Measurements from ENCODE around the gene PRKAR1B.

Gene PRKAR1B

DNA sequence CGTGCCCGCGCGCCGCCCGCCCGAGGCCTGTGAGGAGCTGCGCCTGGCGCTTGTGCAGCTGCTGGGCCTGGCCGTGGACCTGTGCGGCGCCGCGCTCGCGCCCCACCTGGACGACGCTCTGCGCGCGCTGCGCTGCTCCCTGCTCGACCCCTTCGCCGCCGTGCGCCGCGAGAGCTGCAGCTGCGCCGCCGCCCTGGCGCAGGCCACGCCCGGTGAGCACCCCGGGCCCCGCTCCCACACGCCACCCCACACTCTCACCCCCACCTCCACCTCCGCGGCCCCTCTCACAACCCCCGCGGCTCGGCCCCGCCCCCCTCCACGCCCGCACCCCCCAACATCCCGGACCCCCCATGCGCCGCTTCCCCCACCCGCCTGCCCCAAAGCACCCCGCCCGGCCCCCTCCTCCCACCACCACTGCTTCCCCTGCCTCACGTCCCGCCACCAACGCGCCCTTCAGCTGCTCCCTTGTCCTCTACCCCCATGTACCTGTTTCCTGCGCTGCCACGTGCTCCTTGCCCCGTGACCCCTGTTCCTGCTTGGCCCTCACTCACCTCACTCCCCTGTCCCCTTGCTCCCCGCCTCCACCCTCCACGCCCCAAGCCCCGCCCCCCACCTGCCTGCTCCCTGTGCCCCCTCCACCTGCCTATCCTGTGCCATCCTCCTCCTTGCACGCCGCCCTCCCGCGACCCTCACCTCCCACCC lies at the start of gene PRKAR1B:
TSS of gene PRKAR1B (minus strand) at position 178 of the 702 bp plus-strand sequence. CDS start 15,776 bp downstream, outside the sequence.
- Histone ChIP-seq H3K4me3 (ENCODE audit: low read length) (peak within 1 kb of the TSS; percentile 72), H3K4me1 (ENCODE audit: insufficient read depth, low read length) (peaks cover 13% of the 10 kb centered on the region), H3K36me3 (ENCODE audit: insufficient read depth, low read length) (peaks cover 27% of the 10 kb centered on the region)

DNA sequence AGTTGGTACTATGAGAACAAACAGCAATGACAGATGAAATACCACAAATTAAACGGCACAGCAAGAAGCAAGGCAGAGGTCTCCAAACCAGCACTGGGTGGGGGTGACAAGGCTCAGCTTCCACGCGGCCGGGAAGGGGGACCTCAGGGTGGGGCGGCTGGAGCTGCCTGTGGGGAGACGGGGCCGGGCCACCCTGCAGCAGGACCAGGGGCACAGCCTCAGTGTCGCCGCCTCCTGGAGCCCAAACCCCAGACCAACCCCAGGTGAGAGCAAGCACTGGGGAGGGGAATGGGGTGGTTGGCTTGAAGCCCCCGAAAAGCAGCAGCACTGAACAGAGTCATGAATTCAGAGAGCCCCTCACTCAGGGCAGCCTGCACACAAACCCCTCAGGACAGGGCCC lies 49.3 kb upstream of the PRKAR1B start:
- H2AFZ ChIP-seq (ENCODE audit: low read depth, low read length) = no peak overlapping the region
- H3K9me3 ChIP-seq (ENCODE audit: low read length) = no peaks in the 10 kb centered on the region
- H3K27me3 ChIP-seq (ENCODE audit: insufficient read depth, low read length) = no peaks in the 10 kb centered on the region
- peaks cover 85% of the 10 kb centered on the region for H3K36me3 ChIP-seq (ENCODE audit: insufficient read depth, low read length)
- no peak overlapping the region for H3K4me3 ChIP-seq (ENCODE audit: low read length)
- H3K4me1 ChIP-seq (ENCODE audit: insufficient read depth, low read length) = no peaks in the 10 kb centered on the region

More for the DNA sequence above, at the start of gene PRKAR1B:
- Histone ChIP-seq H3K27me3 (ENCODE audit: insufficient read depth, low read length) (no peaks in the 10 kb centered on the region), H2AFZ (ENCODE audit: low read depth, low read length) (peak within 1 kb of the TSS; percentile 85), H3K9me3 (ENCODE audit: low read length) (peaks cover 6% of the 10 kb centered on the region)

DNA sequence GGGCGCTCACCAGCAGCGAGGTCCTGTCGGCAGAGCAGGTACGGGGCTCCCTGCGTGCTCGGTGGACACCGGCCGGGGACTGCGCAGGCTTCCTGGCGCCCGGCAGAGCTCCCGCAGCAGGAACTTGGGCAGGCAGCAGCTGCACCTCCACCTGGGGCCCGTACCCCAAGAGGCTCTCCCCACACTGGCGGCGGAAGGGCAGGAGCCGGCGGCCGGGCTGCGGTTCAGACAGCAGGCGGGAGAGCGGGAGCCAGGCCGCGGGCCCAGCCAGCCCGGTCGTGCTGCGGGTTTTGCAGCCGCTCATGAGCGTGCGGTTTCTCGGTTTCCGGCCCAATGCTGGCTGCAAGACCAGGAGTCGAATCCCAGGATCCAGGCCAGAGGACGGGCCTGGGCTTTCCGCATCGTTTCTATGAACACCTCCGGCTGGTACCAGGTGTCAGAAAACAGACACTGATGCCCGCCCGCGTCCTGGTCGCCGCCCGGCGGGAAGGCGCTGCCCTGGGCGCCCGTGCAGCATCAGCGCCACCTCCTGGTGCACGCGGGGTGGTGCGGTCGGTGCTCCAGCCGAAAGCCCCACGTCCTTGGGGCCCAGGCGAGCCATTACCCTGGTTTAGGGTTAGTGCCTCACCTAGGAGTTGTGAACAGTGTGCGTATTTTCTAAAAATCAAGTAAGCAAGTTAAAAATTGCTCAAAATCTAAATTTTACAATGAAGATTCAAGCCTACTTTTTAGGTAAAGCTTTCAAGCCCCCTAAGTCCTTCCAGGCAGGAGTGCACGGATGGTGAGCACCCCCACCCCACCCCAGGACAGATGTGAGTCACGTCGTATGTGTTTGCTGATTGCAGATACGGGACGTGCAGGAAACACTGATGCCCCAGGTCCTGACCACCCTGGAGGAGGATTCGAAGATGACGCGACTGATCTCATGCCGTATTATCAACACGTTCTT lies 47.4 kb upstream of the PRKAR1B start:
- H2AFZ ChIP-seq (ENCODE audit: low read depth, low read length) = no peak overlapping the region
- H3K9me3 ChIP-seq (ENCODE audit: low read length) = no peaks in the 10 kb centered on the region
- no peaks in the 10 kb centered on the region for H3K4me1 ChIP-seq (ENCODE audit: insufficient read depth, low read length)
- H3K36me3 ChIP-seq (ENCODE audit: insufficient read depth, low read length) = peaks cover 81% of the 10 kb centered on the region
- H3K4me3 ChIP-seq (ENCODE audit: low read length) = no peak overlapping the region
- H3K27me3 ChIP-seq (ENCODE audit: insufficient read depth, low read length) = no peaks in the 10 kb centered on the region

DNA sequence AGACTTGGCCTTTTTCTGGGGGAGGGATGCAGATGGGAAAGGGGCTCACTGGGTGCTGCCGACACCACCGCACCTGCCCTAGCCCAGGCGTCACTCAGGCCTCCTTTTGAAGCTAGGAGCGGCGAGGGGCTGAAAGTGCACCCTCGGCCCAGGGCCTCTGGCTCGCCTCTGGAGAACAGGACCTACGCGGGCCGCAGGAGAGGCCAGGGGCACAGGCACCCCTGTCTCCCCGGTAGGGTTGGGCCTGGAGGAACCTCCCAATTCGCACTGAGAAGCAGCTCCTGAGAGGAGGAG lies 46.5 kb upstream of the PRKAR1B start:
- Histone ChIP-seq H3K9me3 (ENCODE audit: low read length) (no peaks in the 10 kb centered on the region), H3K4me1 (ENCODE audit: insufficient read depth, low read length) (no peaks in the 10 kb centered on the region), H3K4me3 (ENCODE audit: low read length) (no peak overlapping the region), H3K27me3 (ENCODE audit: insufficient read depth, low read length) (no peaks in the 10 kb centered on the region), H2AFZ (ENCODE audit: low read depth, low read length) (no peak overlapping the region), H3K36me3 (ENCODE audit: insufficient read depth, low read length) (peaks cover 78% of the 10 kb centered on the region)

DNA sequence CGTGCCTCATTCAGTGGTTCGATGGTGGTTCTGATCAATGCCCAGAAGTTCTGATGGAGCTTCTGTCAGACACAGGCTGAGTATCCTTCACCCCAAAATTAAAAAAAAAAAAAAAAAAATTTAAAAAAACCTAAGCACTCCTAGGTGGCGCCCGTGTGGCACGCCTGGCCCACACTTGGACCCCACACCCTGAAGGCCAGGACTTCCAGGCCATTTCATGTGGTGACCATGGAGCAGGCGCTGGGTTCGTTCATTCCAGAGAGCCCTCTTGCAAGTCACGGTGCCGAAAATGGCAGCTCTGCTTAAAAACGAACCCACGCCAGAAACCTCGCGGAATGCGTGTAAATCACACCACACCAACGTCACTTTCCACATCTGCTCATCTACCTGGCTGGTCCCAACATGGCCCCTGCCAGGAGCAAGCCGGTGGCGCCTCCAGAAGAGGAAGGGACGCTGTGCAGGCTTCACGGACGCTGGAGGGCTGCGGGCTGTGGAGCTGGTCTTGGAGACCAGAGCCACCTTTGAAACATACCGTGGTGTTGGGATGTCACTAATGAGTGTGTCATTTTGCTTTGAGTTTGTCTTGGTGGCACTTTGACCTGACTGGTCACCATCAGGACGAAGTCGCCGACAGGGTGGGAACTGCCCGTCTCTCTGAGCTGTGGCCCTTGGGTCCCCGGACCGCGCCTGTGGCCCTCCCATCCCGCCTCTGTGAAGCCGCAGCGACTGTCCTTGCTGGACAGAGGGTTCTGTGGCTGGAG lies 46.0 kb upstream of the PRKAR1B start:
- Histone ChIP-seq H3K4me1 (ENCODE audit: insufficient read depth, low read length) (no peaks in the 10 kb centered on the region), H3K4me3 (ENCODE audit: low read length) (no peak overlapping the region), H3K9me3 (ENCODE audit: low read length) (no peaks in the 10 kb centered on the region), H2AFZ (ENCODE audit: low read depth, low read length) (no peak overlapping the region), H3K27me3 (ENCODE audit: insufficient read depth, low read length) (no peaks in the 10 kb centered on the region), H3K36me3 (ENCODE audit: insufficient read depth, low read length) (peaks cover 73% of the 10 kb centered on the region)

DNA sequence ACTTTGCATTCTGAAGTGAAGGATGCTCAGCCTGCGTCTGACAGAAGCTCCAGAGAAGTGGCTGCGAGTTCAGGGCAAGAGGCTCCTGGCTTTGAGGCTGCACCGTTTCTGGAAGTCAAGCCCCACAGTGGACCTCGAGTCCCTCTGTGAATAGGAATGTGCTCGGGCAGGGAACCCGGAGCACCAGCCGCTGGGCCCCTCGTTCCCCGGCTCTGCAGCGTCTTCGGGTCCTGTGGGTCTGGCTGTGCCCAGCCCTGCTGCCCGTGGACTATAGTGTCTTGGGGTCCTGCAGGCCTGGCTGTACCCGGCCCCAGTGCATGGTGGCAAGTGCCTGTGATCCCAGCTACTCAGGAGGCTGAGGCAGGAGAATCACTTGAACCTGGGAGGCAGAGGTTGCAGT lies 45.3 kb upstream of the PRKAR1B start:
- Histone ChIP-seq H3K4me1 (ENCODE audit: insufficient read depth, low read length) (no peaks in the 10 kb centered on the region), H3K9me3 (ENCODE audit: low read length) (no peaks in the 10 kb centered on the region), H3K4me3 (ENCODE audit: low read length) (no peak overlapping the region), H3K27me3 (ENCODE audit: insufficient read depth, low read length) (no peaks in the 10 kb centered on the region), H3K36me3 (ENCODE audit: insufficient read depth, low read length) (peaks cover 73% of the 10 kb centered on the region), H2AFZ (ENCODE audit: low read depth, low read length) (no peak overlapping the region)

DNA sequence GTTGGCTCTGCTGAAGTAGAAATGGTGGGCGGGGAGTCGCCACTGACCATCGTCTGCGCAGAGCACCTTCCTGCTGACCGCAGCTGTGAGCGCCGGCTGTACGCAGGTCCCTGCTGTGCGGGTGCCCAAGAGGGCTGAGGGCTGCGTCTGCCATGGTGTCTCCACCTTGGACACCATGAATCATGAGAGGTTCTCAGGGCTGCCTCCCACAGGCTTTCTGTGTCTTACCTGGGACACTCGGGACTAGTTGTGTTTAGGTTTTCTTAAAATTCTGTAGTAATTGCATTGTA lies 44.9 kb upstream of the PRKAR1B start:
- H3K4me3 ChIP-seq (ENCODE audit: low read length) = no peak overlapping the region
- H2AFZ ChIP-seq (ENCODE audit: low read depth, low read length) = no peak overlapping the region
- no peaks in the 10 kb centered on the region for H3K9me3 ChIP-seq (ENCODE audit: low read length)
- H3K36me3 ChIP-seq (ENCODE audit: insufficient read depth, low read length) = peaks cover 73% of the 10 kb centered on the region
- H3K4me1 ChIP-seq (ENCODE audit: insufficient read depth, low read length) = no peaks in the 10 kb centered on the region
- H3K27me3 ChIP-seq (ENCODE audit: insufficient read depth, low read length) = no peaks in the 10 kb centered on the region

DNA sequence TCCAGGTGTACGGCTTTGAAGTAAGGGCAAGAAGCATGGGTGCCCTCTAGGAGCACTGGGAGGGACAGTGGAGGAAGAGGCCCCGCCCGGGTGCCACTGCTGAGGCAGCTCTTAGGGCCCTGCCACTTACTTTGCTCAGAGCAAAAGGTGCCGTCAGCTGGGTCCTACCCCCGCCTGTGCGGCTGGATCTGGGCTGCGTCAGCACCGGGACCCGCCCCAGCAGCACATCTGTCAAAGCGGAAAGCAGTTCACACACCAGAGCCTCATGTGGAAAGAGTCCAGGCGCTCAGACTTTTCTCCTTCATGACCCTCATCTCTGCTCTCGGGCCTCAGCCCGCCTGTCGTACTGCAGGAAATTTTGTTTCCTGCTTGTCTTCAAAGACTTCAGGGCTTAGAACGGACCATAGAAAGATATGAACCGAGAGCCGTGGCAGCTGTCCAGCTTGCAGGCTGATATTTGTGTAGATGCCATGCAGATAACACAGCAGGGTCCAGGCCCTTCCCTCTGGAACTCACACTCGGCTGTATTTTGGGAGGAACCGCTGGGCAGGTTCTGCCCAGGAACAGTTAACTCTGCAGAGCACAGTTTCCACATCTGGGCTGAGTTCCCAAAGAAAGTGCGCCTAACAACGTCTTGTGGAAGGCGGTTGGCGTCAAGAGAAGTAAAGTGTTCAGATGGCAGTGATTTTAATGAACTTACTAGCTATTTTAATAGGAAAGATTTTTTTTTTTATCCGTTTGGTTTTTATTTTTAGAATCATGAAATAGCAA lies 44.3 kb upstream of the PRKAR1B start:
- H3K36me3 ChIP-seq (ENCODE audit: insufficient read depth, low read length) = peaks cover 70% of the 10 kb centered on the region
- H3K9me3 ChIP-seq (ENCODE audit: low read length) = no peaks in the 10 kb centered on the region
- no peak overlapping the region for H3K4me3 ChIP-seq (ENCODE audit: low read length)
- no peaks in the 10 kb centered on the region for H3K27me3 ChIP-seq (ENCODE audit: insufficient read depth, low read length)
- no peaks in the 10 kb centered on the region for H3K4me1 ChIP-seq (ENCODE audit: insufficient read depth, low read length)
- no peak overlapping the region for H2AFZ ChIP-seq (ENCODE audit: low read depth, low read length)

DNA sequence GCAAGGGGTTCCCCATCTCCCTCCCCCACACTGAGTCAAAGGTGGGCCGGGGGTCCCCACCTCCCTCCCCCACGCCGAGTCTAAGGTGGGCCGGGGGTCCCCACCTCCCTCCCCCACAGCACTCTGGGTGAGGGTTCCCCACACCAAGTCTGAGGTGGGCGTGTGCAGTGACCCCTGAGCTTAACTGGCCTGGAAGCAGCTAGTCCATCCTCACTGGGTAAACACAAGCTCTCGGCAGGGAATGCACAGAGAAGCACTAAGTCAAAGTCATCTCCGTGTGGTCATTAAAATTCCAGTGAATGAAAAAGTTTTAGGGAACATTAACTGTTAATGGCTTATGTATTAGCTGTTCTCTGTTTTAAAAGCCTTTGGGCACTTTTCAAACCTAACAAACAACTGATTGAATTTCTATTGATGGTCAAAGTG lies 43.7 kb upstream of the PRKAR1B start:
- no peak overlapping the region for H2AFZ ChIP-seq (ENCODE audit: low read depth, low read length)
- peaks cover 70% of the 10 kb centered on the region for H3K36me3 ChIP-seq (ENCODE audit: insufficient read depth, low read length)
- no peak overlapping the region for H3K4me3 ChIP-seq (ENCODE audit: low read length)
- H3K4me1 ChIP-seq (ENCODE audit: insufficient read depth, low read length) = no peaks in the 10 kb centered on the region
- peaks cover 3% of the 10 kb centered on the region for H3K9me3 ChIP-seq (ENCODE audit: low read length)
- no peaks in the 10 kb centered on the region for H3K27me3 ChIP-seq (ENCODE audit: insufficient read depth, low read length)

DNA sequence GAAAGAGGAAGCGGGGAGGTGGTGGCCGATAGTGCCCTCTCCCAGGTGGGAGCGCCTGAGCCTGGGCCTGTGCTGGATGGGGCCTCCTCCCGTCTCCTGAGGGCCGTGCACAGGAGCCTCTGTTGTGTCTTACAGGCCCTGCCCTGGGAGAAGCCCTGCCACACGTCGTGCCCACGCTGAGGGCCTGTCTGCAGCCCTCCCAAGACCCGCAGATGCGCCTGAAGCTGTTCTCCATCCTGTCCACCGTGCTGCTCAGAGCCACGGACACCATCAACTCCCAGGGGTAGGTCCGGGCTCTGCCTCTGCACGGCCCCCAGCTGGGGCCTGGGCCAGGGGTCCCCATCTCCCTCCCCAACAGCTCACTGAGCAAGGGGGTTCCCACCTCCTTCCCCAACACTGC lies 43.3 kb upstream of the PRKAR1B start:
- Histone ChIP-seq H3K9me3 (ENCODE audit: low read length) (peaks cover 7% of the 10 kb centered on the region), H3K4me1 (ENCODE audit: insufficient read depth, low read length) (no peaks in the 10 kb centered on the region), H3K36me3 (ENCODE audit: insufficient read depth, low read length) (peaks cover 70% of the 10 kb centered on the region), H3K4me3 (ENCODE audit: low read length) (no peak overlapping the region), H2AFZ (ENCODE audit: low read depth, low read length) (no peak overlapping the region), H3K27me3 (ENCODE audit: insufficient read depth, low read length) (no peaks in the 10 kb centered on the region)

DNA sequence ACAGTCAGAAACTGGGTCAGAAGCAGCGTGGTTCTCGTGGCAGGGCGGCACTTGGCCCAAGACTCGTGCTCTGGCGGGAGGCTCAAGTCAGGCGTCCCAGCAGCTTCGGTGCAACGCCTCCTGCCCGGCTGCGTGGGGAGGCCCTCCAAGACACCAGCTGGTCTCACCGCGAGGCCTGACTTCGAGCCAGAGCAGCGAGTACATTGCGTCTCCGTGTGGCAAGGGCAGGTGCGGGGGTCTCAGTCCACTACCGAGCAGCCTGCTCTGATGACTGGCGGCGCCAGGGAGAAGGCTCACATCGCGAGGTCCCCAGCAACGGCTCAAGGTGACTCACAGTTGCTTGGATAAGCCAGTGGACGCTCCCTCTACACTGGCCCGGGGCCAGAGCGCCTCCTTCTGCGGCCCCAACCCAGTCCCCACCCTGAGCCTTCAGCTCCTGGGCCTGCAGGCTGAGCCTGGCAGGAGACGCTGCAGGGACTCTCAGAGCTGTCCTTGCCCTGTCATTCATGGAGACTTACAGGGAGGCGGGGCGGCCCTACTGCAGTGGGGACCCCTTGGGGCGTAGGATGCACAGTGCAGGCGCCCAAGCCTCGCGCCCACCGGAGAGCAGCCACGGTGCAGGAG lies 41.9 kb upstream of the PRKAR1B start:
- Histone ChIP-seq H3K36me3 (ENCODE audit: insufficient read depth, low read length) (peaks cover 70% of the 10 kb centered on the region), H3K4me3 (ENCODE audit: low read length) (no peak overlapping the region), H2AFZ (ENCODE audit: low read depth, low read length) (no peak overlapping the region), H3K27me3 (ENCODE audit: insufficient read depth, low read length) (no peaks in the 10 kb centered on the region), H3K9me3 (ENCODE audit: low read length) (peaks cover 9% of the 10 kb centered on the region), H3K4me1 (ENCODE audit: insufficient read depth, low read length) (no peaks in the 10 kb centered on the region)

DNA sequence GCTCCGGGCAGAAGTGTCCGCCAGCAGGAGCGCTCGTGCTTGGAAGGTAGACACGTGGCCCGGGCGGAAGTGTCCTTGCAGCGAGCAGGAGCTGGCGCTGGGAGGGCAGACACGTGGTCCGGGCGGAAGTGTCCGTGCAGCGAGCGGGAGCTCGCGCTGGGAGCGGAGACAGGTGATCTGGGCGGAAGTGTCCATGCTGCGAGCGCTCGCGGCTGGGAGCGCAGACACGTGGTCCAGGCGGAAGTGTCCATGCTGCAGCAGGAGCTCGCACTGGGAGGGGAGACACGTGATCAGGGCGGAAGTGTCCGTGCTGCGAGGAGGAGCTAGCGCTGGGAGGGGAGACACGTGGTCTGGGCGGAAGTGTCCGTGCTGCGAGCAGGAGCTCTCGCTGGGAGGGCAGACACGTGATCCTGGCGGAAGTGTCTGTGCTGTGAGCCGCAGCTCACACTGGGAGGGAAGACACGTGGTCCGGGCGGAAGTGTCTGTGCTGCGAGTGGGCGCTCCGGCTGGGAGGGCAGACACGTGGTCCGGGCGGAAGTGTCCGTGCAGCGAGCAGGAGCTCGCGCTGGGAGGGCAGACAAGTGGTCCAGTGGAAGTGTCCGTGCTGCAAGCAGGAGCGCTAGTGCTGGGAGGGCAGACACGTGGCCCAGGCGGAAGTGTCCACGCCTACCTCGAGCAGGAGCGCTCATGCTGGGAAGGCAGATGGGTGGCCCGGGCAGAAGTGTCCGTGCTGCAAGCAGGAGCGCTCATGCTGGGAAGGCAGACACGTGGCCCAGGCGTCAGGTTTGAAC lies 41.1 kb upstream of the PRKAR1B start:
- Histone ChIP-seq H2AFZ (ENCODE audit: low read depth, low read length) (no peak overlapping the region), H3K4me1 (ENCODE audit: insufficient read depth, low read length) (no peaks in the 10 kb centered on the region), H3K9me3 (ENCODE audit: low read length) (peaks cover 11% of the 10 kb centered on the region), H3K27me3 (ENCODE audit: insufficient read depth, low read length) (no peaks in the 10 kb centered on the region), H3K36me3 (ENCODE audit: insufficient read depth, low read length) (peaks cover 70% of the 10 kb centered on the region), H3K4me3 (ENCODE audit: low read length) (no peak overlapping the region)

All from neuron (in vitro differentiated cells).